Parathyroid adenoma (tissue), 2 donors: Measurements from ENCODE around the gene GLYATL1B.

Experiments used
- H2AFZ ChIP-seq: fragments of 300-600 bp; sonication (generic); one replicate; pipeline ENCODE4 v1.7.0; 2017; ENCODE audit warnings: antibody characterized with exemption, mild to moderate bottlenecking
- H3K27ac ChIP-seq: fragments of 300-600 bp; sonication (generic); one replicate; pipeline ENCODE4 v1.7.0; 2017
- H3K27me3 ChIP-seq: fragments of 300-600 bp; sonication (generic); one replicate; pipeline ENCODE4 v1.7.0; 2017; ENCODE audit warnings: low read length; ENCODE audit not compliant: control insufficient read depth, insufficient read depth
- H3K36me3 ChIP-seq: fragments of 300-600 bp; sonication (generic); one replicate; pipeline ENCODE4 v1.7.0; 2017; ENCODE audit warnings: low read length; ENCODE audit not compliant: control insufficient read depth, insufficient read depth
- H3K4me1 ChIP-seq: fragments of 300-600 bp; sonication (generic); one replicate; pipeline ENCODE4 v1.7.0; 2017; ENCODE audit warnings: control low read depth
- H3K4me2 ChIP-seq: fragments of 300-600 bp; sonication (generic); one replicate; pipeline ENCODE4 v1.7.0; 2017; ENCODE audit warnings: low read length
- H3K4me3 ChIP-seq: fragments of 300-600 bp; sonication (generic); one replicate; pipeline ENCODE4 v1.7.0; 2017; ENCODE audit warnings: low read depth, low read length
- H3K79me2 ChIP-seq: fragments of 300-600 bp; sonication (generic); one replicate; pipeline ENCODE4 v1.7.0; 2017; ENCODE audit warnings: control low read depth
- H3K9ac ChIP-seq: fragments of 300-600 bp; sonication (generic); one replicate; pipeline ENCODE4 v1.7.0; 2017; ENCODE audit warnings: mild to moderate bottlenecking
- H3K9me3 ChIP-seq: fragments of 300-600 bp; sonication (generic); one replicate; pipeline ENCODE4 v1.7.0; 2017; ENCODE audit warnings: low read length; ENCODE audit not compliant: control insufficient read depth
- CTCF ChIP-seq: fragments of 300-600 bp; sonication (generic); IDR thresholded peaks from one replicate; pipeline ENCODE4 v1.7.0; 2017; ENCODE audit warnings: antibody characterized with exemption, mild to moderate bottlenecking
- donor health status: primary hyperparathyroidism.

The GLYATL1B gene

GRCh38 chr11:59142530-59143507 is 56.7 kb downstream of the GLYATL1B start, which contains the start of gene FAM111A:
FAM111A (plus strand) TSS chr11:59142856; CDS start chr11:59148873, 6,017 bp downstream.
- H3K79me2 ChIP-seq: no peaks in the 10 kb centered on the region
- peak within 1 kb of the TSS; percentile 74 for H3K27ac ChIP-seq
- no peaks in the 10 kb centered on the region for H3K27me3 ChIP-seq
- no peaks in the 10 kb centered on the region for H3K9me3 ChIP-seq
- H3K9ac ChIP-seq: no peak within 1 kb of the TSS
- H3K4me1 ChIP-seq: peaks cover 2% of the 10 kb centered on the region
- H3K4me3 ChIP-seq: peak within 1 kb of the TSS; percentile 92
- H2AFZ ChIP-seq: peak within 1 kb of the TSS; percentile 92
- peak within 1 kb of the TSS; percentile 87 for H3K4me2 ChIP-seq
- H3K36me3 ChIP-seq: no peaks in the 10 kb centered on the region
- TF ChIP-seq CTCF: no peak

- Histone ChIP-seq H3K9me3 (no peaks in the 10 kb centered on the region), H3K4me2 (peak overlapping the region; percentile 87), H3K27ac (peak overlapping the region; percentile 69), H3K36me3 (no peaks in the 10 kb centered on the region), H2AFZ (peak overlapping the region; percentile 75), H3K27me3 (no peaks in the 10 kb centered on the region), H3K79me2 (no peaks in the 10 kb centered on the region), H3K9ac (no peak overlapping the region), H3K4me3 (peak overlapping the region; percentile 92), H3K4me1 (peaks cover 2% of the 10 kb centered on the region)
- no peak for TF ChIP-seq CTCF
These were observed 58.0 kb downstream of the GLYATL1B start for GRCh38 chr11:59144096-59144495.
